Kidney (tissue), 14 donors: ENCODE results near the gene BCAS2. TPM values are rescaled to one million over a fixed set of nuclear protein-coding genes. Genes with fewer than 3 reads are reported as not detected.

Experiments
- DNase-seq, 5 donors: peaks; one replicate each; pipeline ENCODE4 v3.0.0-alpha.2; 2013 to 2020
- FAIRE-seq: peaks from 2 replicates; lab custom pipeline; 2012; peaks lifted over from hg19 to GRCh38; lab: Jason Lieb, UNC
- H3K27ac ChIP-seq, 2 donors: one replicate each; pipeline ENCODE4 v1.7.0; 2013; ENCODE audit warnings: low read depth in 2 of 2, low read length in 2 of 2, inconsistent platforms in 1 of 2
- H3K27me3 ChIP-seq: one replicate; pipeline ENCODE4 v1.7.1; 2013; ENCODE audit warnings: low read length, inconsistent platforms; ENCODE audit not compliant: control insufficient read depth, insufficient read depth
- H3K36me3 ChIP-seq, 3 donors: one replicate each; pipeline versions ENCODE4 v1.7.0 to v1.7.1; 2013; ENCODE audit warnings: low read length in 3 of 3, control low read depth in 1 of 3, inconsistent platforms in 1 of 3; ENCODE audit not compliant: insufficient read depth in 3 of 3, control insufficient read depth in 2 of 3
- H3K4me1 ChIP-seq, 3 donors: one replicate each; pipeline versions ENCODE4 v1.7.0 to v1.7.1; 2013; ENCODE audit warnings: low read length in 3 of 3, inconsistent platforms in 1 of 3, low read depth in 1 of 3; ENCODE audit not compliant: control insufficient read depth in 2 of 3, insufficient read depth in 2 of 3
- H3K4me3 ChIP-seq, 3 donors: one replicate each; pipeline versions ENCODE4 v1.7.0 to v1.8.1; 2013; ENCODE audit warnings: low read length in 3 of 3, control low read depth in 1 of 3, inconsistent platforms in 1 of 3
- H3K9ac ChIP-seq, 3 donors: one replicate each; pipeline versions ENCODE4 v1.7.0 to v1.7.1; 2013; ENCODE audit warnings: low read length in 3 of 3, control low read depth in 1 of 3, inconsistent platforms in 1 of 3
- H3K9me3 ChIP-seq, 3 donors: one replicate each; pipeline versions ENCODE4 v1.7.0 to v1.7.1; 2013; ENCODE audit warnings: low read length in 3 of 3, control low read depth in 1 of 3, inconsistent platforms in 1 of 3; ENCODE audit not compliant: control insufficient read depth in 2 of 3, insufficient read depth in 1 of 3
- CTCF ChIP-seq: IDR thresholded peaks from 3 replicates; pipeline ENCODE4 v1.5.1; 2012; ENCODE audit warnings: mild to moderate bottlenecking, moderate library complexity, borderline replicate concordance; ENCODE audit not compliant: insufficient read depth; ENCODE audit errors: extremely low read depth
- intact Hi-C: fragments of 100-400 bp; cut with DNase I; formaldehyde crosslinking; loops from one replicate; pipeline ENCODE4 v1.11.1; 2022
- polyA plus RNA-seq: library from polyadenylated mRNA; stranded (reverse); fragments of 350-450 nt; fragmentation: Illumina TruSeq; extraction: RNeasy Lipid Tissue Mini Kit (QIAGEN cat#74804); gene quantifications from one replicate; pipeline ENCODE4 v1.2.3, GENCODE V29; 2014; ENCODE audit warnings: low read depth, low replicate concordance; ENCODE audit not compliant: insufficient read depth
- total RNA-seq: library from RNA; stranded (reverse); fragmentation: NEBNext Ultra II Directional; extraction: Animal tissue kit (Norgen Biotek cat#: 25700); gene quantifications from one replicate; pipeline ENCODE4 v1.2.1, GENCODE V29; 2021
- donor health status: control.
- donor health status: control.
- donor health status: control.
- donor health status: control.
- donor health status: control.
- donor health status: DM: yes; HTN: yes; CAD: no.
- donor health status: Normal renal cell carcinoma (clear cell type).

The BCAS2 gene
- total and polyA plus RNA-seq, 2 donors from 2014 or later, result 37.2 to 51.4 TPM

GRCh38 chr1:114545796-114546195 is 35.6 kb downstream of the BCAS2 start:
- no peak overlapping the region for H3K4me3 ChIP-seq
- FAIRE-seq, result no peak
- DNase-seq, result no peak
- no peak overlapping the region for H3K9ac ChIP-seq
- H3K27ac ChIP-seq, result no peak overlapping the region
- H3K36me3 ChIP-seq, result no peaks in the 10 kb centered on the region
- no peaks in the 10 kb centered on the region for H3K4me1 ChIP-seq
- no peaks in the 10 kb centered on the region for H3K9me3 ChIP-seq
- TF ChIP-seq CTCF, result no peak
- intact Hi-C loops, result no loop called here
- no peaks in the 10 kb centered on the region for H3K27me3 ChIP-seq

- Histone ChIP-seq H3K36me3 (no peaks in the 10 kb centered on the region), H3K27ac (no peak overlapping the region), H3K9me3 (no peaks in the 10 kb centered on the region), H3K4me3 (no peak overlapping the region), H3K4me1 (no peaks in the 10 kb centered on the region), H3K27me3 (no peaks in the 10 kb centered on the region), H3K9ac (no peak overlapping the region)
- FAIRE-seq (no peak), DNase-seq (no peak)
- TF ChIP-seq CTCF, result no peak
- intact Hi-C loops, result no loop called here
Observed at GRCh38 chr1:114545315-114545714, 36.1 kb downstream of the BCAS2 start.

- DNase-seq, result no peak
- H3K4me3 ChIP-seq, result no peak overlapping the region
- TF ChIP-seq CTCF, result no peak
- no peak for FAIRE-seq
- no peaks in the 10 kb centered on the region for H3K36me3 ChIP-seq
- intact Hi-C loops, result no loop called here
- no peak overlapping the region for H3K27ac ChIP-seq
- H3K4me1 ChIP-seq, result no peaks in the 10 kb centered on the region
- H3K9me3 ChIP-seq, result no peaks in the 10 kb centered on the region
- no peaks in the 10 kb centered on the region for H3K27me3 ChIP-seq
- H3K9ac ChIP-seq, result no peak overlapping the region
Observed at GRCh38 chr1:114540821-114541220, 40.6 kb downstream of the BCAS2 start.

- no peak overlapping the region for H3K9ac ChIP-seq
- no peaks in the 10 kb centered on the region for H3K27me3 ChIP-seq
- no peak overlapping the region for H3K27ac ChIP-seq
- DNase-seq (no peak), FAIRE-seq (no peak)
- TF ChIP-seq CTCF, result no peak
- no peaks in the 10 kb centered on the region for H3K9me3 ChIP-seq
- no peaks in the 10 kb centered on the region for H3K4me1 ChIP-seq
- H3K4me3 ChIP-seq, result no peak overlapping the region
- intact Hi-C loops, result no loop called here
- no peaks in the 10 kb centered on the region for H3K36me3 ChIP-seq
Observed at GRCh38 chr1:114540272-114540671, 41.1 kb downstream of the BCAS2 start.
